ENCODE data around the gene TLE6.

GRCh38 chr19:2974342-2975041 is 2.9 kb upstream of the TLE6 start:
- no peak for TF ChIP-seq CTCF (IDR thresholded peaks at IDR 0.05; ENCODE audit: insufficient read depth, low read depth, low read length)
- TF ChIP-seq EZH2 (IDR thresholded peaks at IDR 0.05; ENCODE audit: insufficient read depth, low read length), result no peak

Data from astrocyte (in vitro differentiated cells and primary cell).